A673 (cell line): Measurements from ENCODE around the gene GSAP. TPM values are rescaled to one million over a fixed set of nuclear protein-coding genes. Genes with fewer than 3 reads are reported as not detected.

ENCODE experiments used
- BruUV-seq: library from RNA; stranded (reverse); fragments of 400-500 nt; replicated peaks from 2 replicates; lab custom pipeline; 2021; lab: Mats Ljungman, UMichigan
- CTCF ChIA-PET: fragments of 300-600 bp; sonication (Branson Sonifier 250); formaldehyde crosslinking; loops from one replicate; lab custom pipeline; 2022; ENCODE audit warnings: antibody characterized with exemption; lab: Charles Lee
- POLR2A ChIA-PET: fragments of 300-600 bp; sonication (Branson Sonifier 250); formaldehyde crosslinking; loops from one replicate; lab custom pipeline; 2022; ENCODE audit warnings: antibody characterized with exemption; ENCODE audit not compliant: low non-redundant PET; lab: Charles Lee
- DNase-seq: peaks from one replicate; pipeline ENCODE4 v3.0.0-alpha.2; 2015; ENCODE audit warnings: low spot score
- H3K27ac ChIP-seq: fragments of 200-600 bp; sonication (generic); 2 replicates; pipeline ENCODE4 v1.5.1; 2016; ENCODE audit warnings: mixed run types, low read depth, mild to moderate bottlenecking, mixed read lengths, antibody characterized with exemption, low read length; ENCODE audit not compliant: poor library complexity, severe bottlenecking
- H3K27me3 ChIP-seq: fragments of 200-600 bp; sonication (generic); replicated peaks from 2 replicates; pipeline ENCODE4 v1.6.1; 2017; ENCODE audit warnings: mixed run types, low read depth, mild to moderate bottlenecking, mixed read lengths, antibody characterized with exemption, low read length; ENCODE audit not compliant: insufficient read depth, poor library complexity
- H3K36me3 ChIP-seq: fragments of 200-600 bp; sonication (generic); 2 replicates; pipeline ENCODE4 v1.6.1; 2016; ENCODE audit warnings: mixed run types, mild to moderate bottlenecking, mixed read lengths, antibody characterized with exemption, low read length; ENCODE audit not compliant: insufficient read depth, poor library complexity, severe bottlenecking
- H3K4me1 ChIP-seq: fragments of 200-600 bp; sonication (generic); 2 replicates; pipeline ENCODE4 v1.6.1; 2017; ENCODE audit warnings: mixed run types, mild to moderate bottlenecking, mixed read lengths, antibody characterized with exemption, low read length; ENCODE audit not compliant: insufficient read depth, poor library complexity, severe bottlenecking
- H3K4me3 ChIP-seq: fragments of 200-600 bp; sonication (generic); 2 replicates; pipeline ENCODE4 v1.5.1; 2016; ENCODE audit warnings: low read depth, mixed run types, mild to moderate bottlenecking, mixed read lengths, low read length; ENCODE audit not compliant: poor library complexity, severe bottlenecking
- H3K9me3 ChIP-seq: fragments of 200-600 bp; sonication (generic); 2 replicates; pipeline ENCODE4 v1.6.1; 2016; ENCODE audit warnings: mixed run types, low read depth, mild to moderate bottlenecking, mixed read lengths, antibody characterized with exemption, low read length; ENCODE audit not compliant: poor library complexity, severe bottlenecking
- EZH2 ChIP-seq: fragments of 200-600 bp; sonication (generic); IDR thresholded peaks from 2 replicates; pipeline ENCODE4 v1.6.1; 2017; ENCODE audit warnings: borderline replicate concordance, low read depth, mild to moderate bottlenecking, mixed read lengths, antibody characterized with exemption, low read length; ENCODE audit not compliant: poor library complexity, severe bottlenecking
- intact Hi-C: fragments of 100-400 bp; cut with micrococcal nuclease; formaldehyde crosslinking; loops from one replicate; pipeline ENCODE4 v1.10.0; 2022; ENCODE audit not compliant: unreplicated experiment
- total RNA-seq: library from RNA; stranded (reverse); gene quantifications from 2 replicates; pipeline ENCODE4 v1.2.3, GENCODE V29; 2021
- TF ChIP-seq, protein P1 (sequence below): fragments of 300-800, 200-600 bp; sonication (generic); conservative IDR thresholded peaks from 2 replicates; pipeline ENCODE4 v1.5.1; 2017; ENCODE audit warnings: low read depth, mild to moderate bottlenecking, antibody characterized with exemption, low read length, moderate library complexity, mixed read lengths

The GSAP gene
- total RNA-seq, 1 experiment from 2014 or later: 0.15 TPM

DNA sequence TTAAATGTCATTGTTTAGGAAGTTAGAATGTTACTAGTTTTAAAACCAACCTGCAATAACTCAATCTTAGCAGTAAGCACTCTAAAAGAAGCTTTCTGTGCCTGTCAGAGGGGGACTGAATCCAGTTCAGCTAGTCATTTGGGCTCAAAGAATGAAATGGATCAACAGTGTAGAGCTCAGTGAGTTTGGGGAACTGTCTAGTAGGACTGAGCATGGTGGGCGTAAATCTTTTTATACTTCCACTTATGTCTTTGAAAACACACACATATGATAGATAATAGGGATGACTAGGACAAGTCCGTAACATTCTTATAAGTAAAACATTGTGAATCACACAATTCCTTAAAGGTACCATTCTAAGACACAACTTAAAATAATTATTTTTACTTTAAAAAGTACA lies 11.5 kb downstream of the GSAP start:
- POLR2A ChIA-PET: interaction anchor here (0.9 kb wide), 1 partner anchor 12 kb away, joined by 15 read pairs; the partner anchor contains the start of gene GSAP
- no TSS peak for BruUV-seq
- no peak overlapping the region for H3K4me3 ChIP-seq
- no peak overlapping the region for H3K27ac ChIP-seq
- CTCF ChIA-PET: no interaction called here
- DNase-seq: no peak
- no peaks in the 10 kb centered on the region for H3K36me3 ChIP-seq
- H3K9me3 ChIP-seq: no peaks in the 10 kb centered on the region
- intact Hi-C loops: no loop called here
- H3K27me3 ChIP-seq: no peaks in the 10 kb centered on the region
- H3K4me1 ChIP-seq: no peaks in the 10 kb centered on the region
- TF ChIP-seq EZH2: no peak
- TF ChIP-seq, protein P1, sequence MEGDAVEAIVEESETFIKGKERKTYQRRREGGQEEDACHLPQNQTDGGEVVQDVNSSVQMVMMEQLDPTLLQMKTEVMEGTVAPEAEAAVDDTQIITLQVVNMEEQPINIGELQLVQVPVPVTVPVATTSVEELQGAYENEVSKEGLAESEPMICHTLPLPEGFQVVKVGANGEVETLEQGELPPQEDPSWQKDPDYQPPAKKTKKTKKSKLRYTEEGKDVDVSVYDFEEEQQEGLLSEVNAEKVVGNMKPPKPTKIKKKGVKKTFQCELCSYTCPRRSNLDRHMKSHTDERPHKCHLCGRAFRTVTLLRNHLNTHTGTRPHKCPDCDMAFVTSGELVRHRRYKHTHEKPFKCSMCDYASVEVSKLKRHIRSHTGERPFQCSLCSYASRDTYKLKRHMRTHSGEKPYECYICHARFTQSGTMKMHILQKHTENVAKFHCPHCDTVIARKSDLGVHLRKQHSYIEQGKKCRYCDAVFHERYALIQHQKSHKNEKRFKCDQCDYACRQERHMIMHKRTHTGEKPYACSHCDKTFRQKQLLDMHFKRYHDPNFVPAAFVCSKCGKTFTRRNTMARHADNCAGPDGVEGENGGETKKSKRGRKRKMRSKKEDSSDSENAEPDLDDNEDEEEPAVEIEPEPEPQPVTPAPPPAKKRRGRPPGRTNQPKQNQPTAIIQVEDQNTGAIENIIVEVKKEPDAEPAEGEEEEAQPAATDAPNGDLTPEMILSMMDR: no peak

DNA sequence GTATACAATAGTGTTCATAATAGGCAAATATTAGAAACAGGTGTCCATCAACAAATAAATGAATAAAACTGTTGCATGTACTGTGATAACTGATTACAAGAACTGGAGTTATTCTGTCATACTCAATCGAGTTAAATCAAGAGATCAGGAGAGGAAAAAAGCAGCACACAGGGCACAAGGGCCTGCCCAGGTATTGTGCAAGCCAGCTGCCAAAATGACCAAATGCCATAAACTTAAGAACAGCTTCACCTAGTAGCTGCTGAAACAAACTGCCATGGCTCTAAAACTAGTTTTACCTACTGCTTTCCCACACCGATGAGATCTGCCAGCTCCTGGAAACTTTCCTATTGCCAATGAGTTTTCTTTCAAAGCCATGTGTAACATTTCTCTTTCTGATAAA lies 12.2 kb downstream of the GSAP start:
- BruUV-seq: no TSS peak
- Histone ChIP-seq H3K27me3 (no peaks in the 10 kb centered on the region), H3K27ac (no peak overlapping the region), H3K4me1 (no peaks in the 10 kb centered on the region), H3K36me3 (no peaks in the 10 kb centered on the region), H3K4me3 (no peak overlapping the region), H3K9me3 (no peaks in the 10 kb centered on the region)
- POLR2A ChIA-PET: interaction anchor here (0.9 kb wide), 1 partner anchor 12 kb away, joined by 15 read pairs; the partner anchor contains the start of gene GSAP
- intact Hi-C loops: no loop called here
- CTCF ChIA-PET: no interaction called here
- no peak for DNase-seq
- TF ChIP-seq EZH2: no peak
- TF ChIP-seq, protein P1: no peak

DNA sequence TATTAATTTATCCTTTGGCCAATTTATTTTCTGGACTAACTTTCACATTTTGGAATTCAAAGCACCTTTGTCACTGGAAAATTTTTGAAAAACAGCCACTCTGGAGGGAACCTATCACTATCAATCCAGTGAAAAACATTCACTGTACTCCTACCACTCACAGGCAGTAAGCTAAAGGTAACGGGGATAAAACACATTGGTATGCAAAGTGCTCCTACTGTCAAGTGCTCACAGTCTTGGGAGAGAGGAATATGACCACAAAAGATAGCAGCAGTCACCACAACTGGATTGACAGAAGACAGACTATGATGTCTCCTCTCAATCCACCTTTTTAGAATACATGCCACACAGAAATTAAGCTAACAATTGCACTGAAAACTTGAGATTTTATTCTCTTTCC lies 13.3 kb downstream of the GSAP start:
- BruUV-seq: no TSS peak
- intact Hi-C loops: no loop called here
- TF ChIP-seq, protein P1: no peak
- H3K4me3 ChIP-seq: no peak overlapping the region
- H3K9me3 ChIP-seq: no peaks in the 10 kb centered on the region
- no peaks in the 10 kb centered on the region for H3K36me3 ChIP-seq
- no peak for DNase-seq
- no peak overlapping the region for H3K27ac ChIP-seq
- ChIA-PET POLR2A (no interaction called here), CTCF (no interaction called here)
- no peaks in the 10 kb centered on the region for H3K4me1 ChIP-seq
- H3K27me3 ChIP-seq: no peaks in the 10 kb centered on the region
